GM18951 (cell line): Measurements from ENCODE around the gene STX1A.
A peak's percentile ranks its signal among the peaks of the same experiment; 100 is the strongest.

Experiments
- POLR2A ChIP-seq: IDR thresholded peaks from 4 replicates; pipeline ENCODE4 v1.6.1; 2011; ENCODE audit warnings: mild to moderate bottlenecking; ENCODE audit not compliant: insufficient read length, insufficient read depth; ENCODE audit errors: extremely low read depth
- in situ Hi-C: fragments of 300-500 bp; cut with MboI; formaldehyde crosslinking; loops from one replicate; pipeline ENCODE4 v1.12.0; 2022; ENCODE audit warnings: low sequenced_read_pairs, mixed read lengths, inconsistent platforms; ENCODE audit not compliant: unreplicated experiment

Gene STX1A

GRCh38 chr7:73718905-73719805, at the start of gene STX1A:
Gene STX1A (minus strand): TSS chr7:73719669. CDS start chr7:73719631, 38 bp downstream.
- peak; percentile 73 for TF ChIP-seq POLR2A
- in situ Hi-C loops = loop anchor here (10.0 kb wide), 1 partner anchor 114 kb away; no protein-coding TSS in a partner anchor

DNA sequence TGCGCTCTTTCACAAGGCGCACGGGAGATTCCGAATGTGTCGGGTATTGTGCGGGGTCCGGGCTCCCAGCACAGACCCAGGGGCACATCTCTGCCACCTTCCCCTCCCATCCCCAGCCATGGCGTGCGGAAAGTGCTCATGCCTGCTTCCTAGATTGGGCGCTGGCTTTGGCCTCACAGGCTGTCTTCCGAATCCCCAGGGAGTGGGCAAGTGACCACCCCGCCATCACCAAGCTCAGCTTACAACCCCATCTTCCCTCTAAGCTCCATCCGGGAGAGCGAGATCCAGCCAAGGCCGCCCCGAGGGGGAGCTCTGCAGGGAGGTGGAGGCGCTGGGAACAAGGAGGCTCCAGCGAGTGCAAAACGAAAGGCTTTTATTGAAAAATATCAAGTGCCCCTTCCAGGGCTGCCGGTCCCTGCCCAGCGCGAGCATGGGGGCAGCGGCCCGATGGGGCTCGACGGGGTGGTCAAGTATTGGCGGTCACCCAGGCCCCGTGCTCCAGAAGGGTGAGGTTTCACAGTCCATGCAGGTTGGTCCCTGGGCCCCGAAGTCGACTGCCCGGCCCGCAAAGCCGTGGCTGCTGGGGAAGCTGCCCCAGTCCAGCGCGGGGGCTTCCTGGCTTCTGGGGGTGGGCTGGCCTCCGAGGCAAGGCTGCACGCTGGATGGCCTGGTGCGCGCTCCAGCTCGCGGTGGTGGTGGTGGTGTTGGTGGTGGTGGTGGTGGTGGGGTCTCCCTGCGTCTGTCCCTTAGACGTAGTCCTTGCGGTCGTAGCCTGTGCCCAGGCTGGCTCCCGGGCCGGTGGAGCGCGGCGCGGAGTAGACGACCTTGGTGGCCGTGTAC, 49.4 kb upstream of the STX1A start:
- in situ Hi-C loops = no loop called here
- no peak for TF ChIP-seq POLR2A

DNA sequence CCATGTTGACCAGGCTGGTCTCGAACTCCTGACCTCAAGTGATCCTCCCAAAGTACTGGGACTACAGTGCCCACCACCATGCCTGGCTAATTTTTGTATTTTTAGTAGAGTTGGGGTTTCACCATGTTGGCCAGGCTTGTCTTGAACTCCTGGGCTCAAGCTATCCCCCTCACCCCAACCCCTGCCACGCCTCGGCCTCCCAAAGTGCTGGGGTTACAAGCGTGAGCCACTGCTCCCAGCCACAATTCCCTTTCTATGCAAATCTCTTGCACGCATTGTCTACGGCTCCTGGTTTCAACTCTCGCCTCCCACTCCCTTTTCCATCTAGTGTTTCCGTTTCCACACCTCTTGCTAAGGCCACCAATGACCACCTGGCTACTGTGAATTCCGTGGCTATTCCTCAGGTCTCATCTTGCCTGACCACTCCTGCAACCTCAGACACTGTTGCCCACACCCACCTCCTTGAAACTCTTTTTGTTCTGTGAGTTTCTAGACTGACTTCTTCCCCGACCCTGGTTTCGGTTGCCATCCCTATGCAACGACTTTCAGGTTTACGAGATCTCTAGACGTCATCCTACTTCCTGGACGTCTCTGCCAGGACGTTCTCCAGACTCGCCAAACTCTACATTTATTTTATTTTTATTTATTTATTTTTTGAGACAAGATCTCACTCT, 47.2 kb upstream of the STX1A start:
- in situ Hi-C loops = no loop called here
- TF ChIP-seq POLR2A = no peak

DNA sequence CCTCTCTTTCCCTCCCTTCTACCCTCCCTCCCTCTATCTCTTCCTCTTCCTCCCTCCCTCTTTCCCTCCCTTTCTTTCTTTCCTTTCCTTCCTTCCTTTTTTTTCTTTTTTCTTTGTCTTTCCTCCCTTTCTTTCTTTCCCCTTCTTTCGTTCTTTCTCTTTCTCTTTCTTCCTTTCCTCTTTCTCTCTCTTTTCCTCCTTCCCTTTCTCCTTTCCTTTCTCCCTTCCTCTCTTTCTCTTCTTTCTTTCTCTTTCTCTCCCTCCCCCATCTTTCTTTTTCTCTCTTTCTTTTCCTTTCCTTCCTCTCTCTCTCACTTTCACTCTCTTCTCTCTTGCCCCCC, 43.2 kb upstream of the STX1A start:
- in situ Hi-C loops = no loop called here
- no peak for TF ChIP-seq POLR2A

GRCh38 chr7:73761854-73762658, 42.6 kb upstream of the STX1A start:
- in situ Hi-C loops = no loop called here
- TF ChIP-seq POLR2A = no peak

DNA sequence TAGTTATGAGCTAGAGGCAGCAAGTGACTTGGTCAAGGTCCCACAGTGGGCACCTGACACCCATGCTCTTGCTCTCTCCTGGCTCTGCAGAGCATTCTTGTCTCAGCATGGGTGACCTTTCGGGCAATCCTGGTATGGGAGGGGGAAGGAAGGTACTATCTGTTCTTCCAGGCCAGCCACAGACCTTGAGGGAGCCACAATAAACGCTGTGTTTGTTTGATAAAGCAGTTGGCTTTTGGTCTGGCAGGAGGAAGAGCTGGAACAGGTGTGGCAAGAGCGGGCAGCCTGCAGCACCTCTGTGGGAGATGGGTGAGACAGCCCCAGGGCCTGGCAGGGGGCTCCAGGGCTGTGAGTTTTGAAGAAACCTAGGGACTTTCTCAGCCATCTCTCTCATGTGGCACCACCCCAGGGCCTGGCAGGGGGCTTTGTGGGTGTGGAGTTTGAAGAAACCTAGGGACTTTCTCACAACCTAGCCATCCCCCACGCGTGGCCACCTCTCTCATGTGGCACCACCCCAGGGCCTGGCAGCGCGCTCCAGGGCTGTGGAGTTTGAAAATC, 39.2 kb upstream of the STX1A start:
- no peak for TF ChIP-seq POLR2A
- in situ Hi-C loops = no loop called here

GRCh38 chr7:73749931-73750776, 30.7 kb upstream of the STX1A start:
- in situ Hi-C loops = no loop called here
- TF ChIP-seq POLR2A = no peak

- no peak for TF ChIP-seq POLR2A
- in situ Hi-C loops = no loop called here
These were observed 26.9 kb upstream of the STX1A start for GRCh38 chr7:73746378-73746777.

GRCh38 chr7:73742753-73743641, 23.5 kb upstream of the STX1A start:
- no peak for TF ChIP-seq POLR2A
- in situ Hi-C loops = no loop called here

- in situ Hi-C loops = no loop called here
- TF ChIP-seq POLR2A = no peak
These were observed 22.9 kb upstream of the STX1A start for GRCh38 chr7:73742338-73742752.
